ENCODE data around the gene DPM3.
"Not testable (repeated sequence)": the region's sequence is repeated elsewhere in the genome, so short reads cannot be mapped to it uniquely, and the experiment has no call there.

Gene DPM3

DNA sequence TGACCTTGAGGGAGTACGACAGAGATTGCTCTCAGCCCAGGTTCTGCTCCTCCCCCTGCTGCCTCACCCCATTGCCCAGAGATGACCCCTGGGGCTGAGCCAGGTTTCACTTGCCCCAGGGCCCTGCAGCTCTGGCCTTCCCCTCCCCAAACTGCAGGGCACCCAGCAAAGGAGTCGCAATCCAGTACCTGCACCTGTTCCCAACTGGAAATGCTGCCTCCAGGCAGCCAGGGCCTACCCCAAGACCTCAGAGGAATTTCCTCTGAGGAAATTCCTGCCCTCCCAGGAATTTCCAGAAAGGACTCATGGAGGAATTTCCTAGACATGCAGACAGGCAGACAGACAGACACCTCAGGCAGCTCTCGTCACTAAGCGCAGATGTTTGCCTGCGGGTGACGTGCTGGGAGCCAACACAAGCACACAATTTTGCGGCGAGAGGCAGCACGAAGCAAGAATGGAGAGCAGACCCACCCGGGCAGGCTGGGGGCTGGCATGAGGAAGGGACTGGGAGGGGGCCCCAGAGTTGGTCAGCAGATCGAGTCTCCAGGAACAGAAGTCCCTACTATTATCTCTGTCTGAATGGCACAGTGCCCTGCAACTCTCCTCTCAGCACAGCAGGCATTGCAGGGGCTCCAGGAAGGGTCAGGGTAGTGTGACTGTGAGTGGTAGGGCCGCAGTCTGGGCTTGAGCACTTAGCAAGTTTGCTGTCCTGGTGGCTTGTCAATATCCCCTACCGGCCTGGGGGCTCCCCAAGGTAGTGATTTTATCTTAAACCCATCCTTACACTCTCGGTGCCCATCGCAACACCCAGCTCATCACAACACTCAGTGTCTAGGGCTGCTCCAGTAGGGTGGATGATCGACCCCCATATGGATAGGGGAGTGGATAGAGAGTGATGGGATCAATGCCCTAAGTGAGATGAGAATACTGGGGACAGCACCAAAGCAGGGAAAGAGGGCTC, 15.5 kb downstream of the DPM3 start:
- no peak for DNase-seq

DNA sequence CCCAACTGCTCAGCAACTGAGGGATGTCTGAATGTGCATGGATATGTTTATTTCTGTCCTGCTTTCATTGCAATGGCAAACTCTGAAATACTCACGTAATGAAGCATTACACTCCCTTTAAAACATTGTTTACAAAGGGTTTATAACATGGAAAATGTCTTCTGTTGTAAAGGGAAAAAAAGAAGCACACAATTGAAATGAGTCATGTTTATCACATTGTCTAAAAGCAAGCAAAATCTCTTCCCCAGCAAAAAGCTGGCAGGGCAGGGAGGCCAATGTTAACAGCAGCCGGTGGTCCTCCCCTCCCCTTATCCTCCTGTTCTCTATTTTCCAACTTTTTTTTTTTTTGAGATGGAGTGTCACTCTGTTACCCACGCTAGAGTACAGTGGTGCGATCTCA, 16.5 kb downstream of the DPM3 start:
- no peak for DNase-seq

DNA sequence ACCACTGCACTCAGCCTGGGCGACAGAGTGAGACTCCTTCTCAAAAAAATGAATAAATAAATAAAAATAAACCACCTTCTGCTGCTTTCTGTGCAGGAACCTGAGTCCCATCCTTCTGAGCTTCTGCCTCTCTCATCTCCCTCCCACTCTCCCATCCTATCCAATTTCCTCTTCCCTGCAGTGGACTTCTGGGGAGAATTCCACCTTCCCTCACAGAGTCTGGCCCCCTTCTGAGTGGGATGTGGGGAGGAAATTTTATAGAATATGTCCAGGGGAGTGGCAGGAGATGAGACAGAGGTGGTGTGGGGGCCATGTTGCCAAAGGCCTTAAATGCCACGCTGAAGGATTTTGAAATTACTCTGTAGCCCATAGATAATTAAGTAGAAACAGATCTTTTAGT, 18.0 kb downstream of the DPM3 start:
- no peak for DNase-seq

DNA sequence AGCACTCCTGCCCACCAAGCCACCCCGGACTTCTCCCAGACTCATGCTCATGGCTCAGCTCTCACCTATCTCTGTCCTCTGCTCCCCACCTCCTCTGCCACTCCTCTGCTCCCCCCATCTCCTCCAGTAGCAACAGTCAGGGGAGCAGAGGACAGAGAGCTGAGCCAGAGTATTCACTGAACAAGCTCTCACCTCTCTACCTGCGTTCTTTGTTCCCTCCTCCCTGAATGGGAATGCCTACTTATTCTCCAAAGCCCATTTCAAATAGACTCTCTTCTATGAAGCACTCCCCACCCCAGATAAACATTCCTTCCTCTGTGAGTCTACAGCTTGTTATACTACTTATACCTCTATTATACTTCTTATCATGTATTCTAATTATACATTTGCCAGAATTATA, 19.1 kb downstream of the DPM3 start:
- no peak for DNase-seq

DNA sequence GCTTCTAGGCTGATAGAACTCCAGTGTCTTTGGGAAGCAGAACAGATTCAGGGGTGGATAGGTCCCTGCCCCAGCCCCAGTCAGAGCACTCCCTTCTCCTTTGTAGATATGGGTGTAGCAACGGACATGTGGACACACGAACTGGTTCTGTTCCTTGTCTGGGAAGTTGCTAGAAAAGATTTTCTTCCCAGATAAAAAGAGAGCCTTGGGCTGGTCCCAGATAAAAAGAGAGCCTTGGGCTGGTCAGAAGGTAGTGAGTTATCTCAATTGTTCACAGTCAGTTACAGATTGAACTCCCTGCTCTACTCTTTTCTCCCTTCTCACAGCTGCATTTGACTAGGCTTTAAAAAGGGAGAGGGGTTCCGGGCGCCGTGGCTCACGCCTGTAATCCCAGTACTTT, 20.1 kb downstream of the DPM3 start:
- no peak for DNase-seq

DNA sequence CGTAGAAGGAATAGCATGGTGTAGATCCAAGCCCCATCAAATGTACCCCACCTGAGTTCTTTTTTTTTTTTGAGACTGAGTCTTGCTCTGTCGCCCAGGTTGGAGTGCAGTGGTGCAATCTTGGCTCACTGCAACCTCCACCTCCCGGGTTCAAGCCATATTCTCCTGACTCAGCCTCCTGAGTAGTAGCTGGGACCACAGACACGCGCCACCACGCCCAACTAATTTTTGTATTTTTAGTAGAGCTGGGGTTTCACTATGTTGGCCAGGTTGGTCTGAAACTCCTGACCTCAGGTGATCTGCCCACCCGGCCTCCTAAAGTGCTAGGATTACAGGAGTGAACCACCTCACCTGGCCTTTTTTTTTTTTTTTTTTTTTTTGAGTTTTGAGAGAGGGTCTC, 22.2 kb downstream of the DPM3 start:
- DNase-seq, result not testable (repeated sequence)

DNA sequence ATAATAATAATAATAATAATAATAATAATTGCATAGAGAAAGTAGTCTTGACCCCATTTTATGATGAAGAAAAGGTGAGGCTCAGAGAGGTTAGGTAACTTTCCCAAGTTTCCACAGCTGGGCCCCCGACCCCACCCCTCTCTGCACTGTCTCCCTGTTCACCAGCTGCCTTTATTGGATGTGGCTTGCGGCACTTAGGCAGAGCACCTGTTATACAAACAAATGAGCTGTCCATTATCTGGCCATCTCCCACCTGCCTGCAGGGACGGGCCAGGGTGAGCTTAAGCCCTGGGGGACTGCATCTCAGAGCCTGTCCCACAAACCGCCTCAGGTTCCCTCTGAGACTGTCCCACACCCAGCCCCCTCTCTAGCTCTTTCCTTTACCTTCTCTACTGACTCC, 22.7 kb downstream of the DPM3 start:
- DNase-seq, result no peak

DNA sequence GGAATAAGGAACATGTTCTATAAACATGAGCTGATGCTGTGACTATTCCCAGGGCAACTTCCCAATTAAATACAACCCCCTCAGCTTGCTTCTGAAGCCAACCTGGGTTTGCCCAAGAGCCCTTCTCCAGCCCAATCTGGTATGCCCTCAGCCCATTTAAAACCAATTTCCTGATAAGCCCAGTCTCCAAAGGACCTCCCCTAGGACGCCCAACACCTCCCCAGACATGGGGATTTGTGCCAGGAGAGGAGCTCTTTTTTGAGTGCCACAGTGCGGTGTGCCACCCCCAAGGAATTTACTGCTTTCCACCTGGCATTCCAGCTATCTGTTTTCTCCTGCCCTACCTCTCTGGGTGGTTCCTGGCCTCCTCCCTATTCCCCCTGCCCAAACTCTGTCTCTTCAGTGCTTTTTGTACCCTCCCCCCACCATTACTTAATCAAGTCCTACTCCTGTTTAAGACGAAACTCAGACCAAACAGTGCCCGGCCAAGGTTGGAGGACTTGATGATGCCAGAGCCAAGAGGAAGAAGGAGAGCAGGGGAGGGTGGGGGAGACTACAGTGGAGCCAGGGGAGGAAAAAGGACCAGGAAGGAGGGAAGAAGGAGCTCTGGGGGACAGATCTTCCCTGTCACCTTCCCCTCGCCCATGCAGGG, 24.1 kb downstream of the DPM3 start:
- no peak for DNase-seq

DNA sequence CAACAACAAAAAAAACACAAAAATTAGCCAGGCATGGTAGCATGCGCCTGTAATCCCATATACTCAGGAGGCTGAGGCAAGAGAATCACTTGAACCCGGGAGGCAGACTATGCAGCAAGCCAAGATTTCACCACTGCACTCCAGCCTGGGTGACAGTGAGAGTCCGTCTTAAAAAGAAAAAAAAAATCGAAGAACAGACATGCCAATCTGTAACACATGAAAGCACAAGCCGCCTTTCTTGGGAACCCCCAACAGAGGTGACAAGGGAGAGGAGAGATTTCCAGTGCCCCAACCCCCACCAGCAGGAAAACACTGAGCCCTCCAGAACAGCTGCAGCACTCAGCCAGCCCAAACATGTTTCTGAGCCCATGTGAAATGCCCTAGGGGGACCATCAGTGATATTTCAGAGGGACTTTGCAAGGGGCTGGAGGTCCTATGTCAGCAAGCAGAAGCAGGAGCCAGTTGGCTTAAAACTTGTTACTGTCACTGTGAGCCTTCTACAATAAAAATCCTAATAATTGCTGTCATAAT, 26.8 kb downstream of the DPM3 start:
- DNase-seq, result no peak

DNA sequence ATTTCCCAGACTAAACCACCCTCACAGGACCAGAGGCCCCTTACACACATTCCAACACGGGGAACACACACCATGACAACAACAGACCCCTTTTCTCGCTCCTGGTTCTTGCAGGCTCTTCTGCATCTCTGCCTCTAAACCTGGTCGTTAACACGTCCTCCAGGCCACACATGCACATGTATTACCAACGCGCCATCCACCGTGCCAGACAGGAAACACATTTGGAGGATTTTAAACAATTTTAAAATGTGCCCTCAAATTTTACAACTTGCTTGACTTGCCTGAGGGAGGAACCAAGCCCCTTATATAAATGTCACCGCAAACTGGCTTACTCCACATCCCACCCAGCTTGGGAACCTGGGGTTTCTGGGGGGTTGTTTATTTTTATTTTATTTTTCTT, 29.5 kb downstream of the DPM3 start:
- no peak for DNase-seq

DNA sequence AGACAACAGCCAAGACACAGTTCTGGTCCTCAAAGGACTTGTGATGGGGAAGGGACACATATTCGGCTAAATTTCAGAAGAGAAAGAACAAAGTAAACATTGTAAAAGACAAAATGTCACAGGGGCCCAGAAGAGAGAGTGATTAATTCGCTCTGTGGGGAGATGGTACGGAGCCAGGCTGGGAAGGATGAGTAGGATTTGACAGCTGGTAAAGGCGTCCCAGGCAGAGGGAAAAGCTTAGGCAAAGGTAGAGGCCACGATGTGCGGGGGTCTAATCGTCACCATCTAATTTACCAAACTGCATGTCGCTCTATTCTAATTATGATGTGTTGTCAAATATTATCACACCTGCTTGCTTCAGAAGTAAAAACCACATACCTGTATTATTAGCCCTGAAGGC, 29.9 kb downstream of the DPM3 start:
- no peak for DNase-seq

DNA sequence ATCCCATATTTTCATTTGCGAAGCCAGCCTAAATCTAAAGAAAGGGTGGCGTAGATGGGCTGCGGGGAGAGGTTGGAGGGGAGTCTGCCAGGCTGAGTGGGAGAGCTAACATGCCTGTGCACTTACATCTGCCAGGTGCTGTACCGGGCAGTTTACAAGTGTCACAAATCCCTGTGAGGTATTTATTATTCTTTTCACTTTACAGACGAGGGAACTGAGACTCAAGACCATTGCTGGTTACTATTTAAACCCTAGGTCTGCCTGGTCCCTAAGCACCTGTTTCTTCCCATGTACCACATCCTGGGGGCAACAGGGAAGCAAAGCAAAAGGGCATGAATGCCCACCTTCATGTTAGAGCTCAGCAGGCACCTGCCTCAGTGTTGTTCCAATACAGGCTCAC, 32.0 kb downstream of the DPM3 start:
- DNase-seq, result no peak

DNA sequence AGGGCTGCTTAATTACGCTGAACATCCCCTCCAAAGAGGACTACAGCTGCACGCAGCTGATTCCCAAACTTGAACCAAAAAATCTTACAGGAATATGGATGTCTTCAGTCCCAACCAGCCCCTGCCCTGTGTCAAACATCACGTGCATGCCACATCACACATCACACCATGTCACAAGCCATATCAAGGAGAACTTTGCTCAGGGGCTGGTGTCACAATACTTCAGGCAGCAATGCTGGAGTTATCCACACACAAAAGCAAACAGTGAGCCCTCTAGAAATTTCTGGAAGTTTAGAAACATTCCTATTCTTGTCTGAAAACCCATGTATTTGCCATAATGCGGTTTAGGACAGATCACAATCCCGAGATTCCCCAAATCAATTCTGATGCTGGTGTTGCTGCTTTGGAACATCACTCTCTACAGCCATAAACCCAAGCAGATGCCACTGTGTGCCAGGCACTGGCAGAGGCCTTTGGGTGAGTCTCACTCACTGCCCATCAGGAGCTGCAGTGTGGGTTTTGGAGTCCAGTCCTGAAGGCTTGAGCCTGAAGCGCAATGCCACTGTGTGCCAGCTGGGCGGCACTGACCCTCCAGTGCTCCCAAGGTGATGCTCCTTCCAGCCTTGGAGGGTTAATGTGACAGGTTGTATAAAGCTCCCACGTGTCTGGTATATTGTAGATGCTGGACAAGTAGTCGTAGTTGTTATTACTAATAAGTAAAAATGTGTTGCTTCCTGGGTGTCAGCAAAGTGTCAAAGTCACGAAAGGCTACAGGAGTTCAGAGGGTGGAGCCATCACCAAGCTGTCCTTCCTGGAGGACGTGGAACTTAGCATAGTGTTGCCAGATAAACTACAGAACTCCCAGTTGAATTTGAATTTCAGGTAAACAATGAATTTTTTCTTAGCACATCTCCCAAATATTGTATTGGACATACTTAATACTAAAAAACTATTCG, 32.7 kb downstream of the DPM3 start:
- no peak for DNase-seq

DNA sequence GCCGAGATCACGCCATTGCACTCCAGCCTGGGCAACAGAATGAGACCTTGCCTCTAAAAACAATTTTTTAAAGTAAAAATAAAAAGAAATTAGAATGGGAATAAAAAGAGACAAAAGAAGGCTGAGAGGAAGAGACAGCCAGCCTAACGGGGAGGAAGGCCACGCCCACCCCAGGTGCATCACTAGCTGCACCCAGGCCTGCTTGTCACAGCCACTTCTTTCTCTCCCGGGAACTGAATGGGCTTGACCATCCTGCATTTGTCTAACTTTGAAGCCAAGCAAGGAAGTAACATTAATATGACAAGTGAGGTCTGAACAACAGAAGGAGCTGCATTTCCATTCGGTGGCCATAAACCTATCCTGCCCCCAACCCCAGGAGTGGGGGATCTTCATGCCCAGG, 33.5 kb downstream of the DPM3 start:
- no peak for DNase-seq

DNA sequence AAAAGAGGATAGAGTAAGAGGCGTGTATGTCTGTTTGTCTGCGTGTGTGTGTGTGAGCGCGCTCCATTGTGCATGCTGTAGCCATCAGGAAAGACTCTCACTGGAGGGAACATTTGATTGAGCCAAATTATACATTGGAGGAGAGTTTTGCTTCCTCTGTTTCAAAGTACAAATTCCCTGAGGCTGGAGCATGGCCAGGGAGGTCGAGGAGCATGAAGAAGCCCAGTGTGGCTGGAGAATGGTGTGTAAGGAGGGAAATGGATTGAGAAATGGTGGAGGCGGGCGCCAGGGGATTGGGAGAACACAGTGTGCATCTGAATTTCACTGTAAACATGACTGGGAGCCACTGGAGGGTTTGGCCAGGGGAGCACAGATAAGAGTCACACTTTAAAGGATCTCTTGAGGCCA, 34.7 kb downstream of the DPM3 start:
- DNase-seq, result no peak

DNA sequence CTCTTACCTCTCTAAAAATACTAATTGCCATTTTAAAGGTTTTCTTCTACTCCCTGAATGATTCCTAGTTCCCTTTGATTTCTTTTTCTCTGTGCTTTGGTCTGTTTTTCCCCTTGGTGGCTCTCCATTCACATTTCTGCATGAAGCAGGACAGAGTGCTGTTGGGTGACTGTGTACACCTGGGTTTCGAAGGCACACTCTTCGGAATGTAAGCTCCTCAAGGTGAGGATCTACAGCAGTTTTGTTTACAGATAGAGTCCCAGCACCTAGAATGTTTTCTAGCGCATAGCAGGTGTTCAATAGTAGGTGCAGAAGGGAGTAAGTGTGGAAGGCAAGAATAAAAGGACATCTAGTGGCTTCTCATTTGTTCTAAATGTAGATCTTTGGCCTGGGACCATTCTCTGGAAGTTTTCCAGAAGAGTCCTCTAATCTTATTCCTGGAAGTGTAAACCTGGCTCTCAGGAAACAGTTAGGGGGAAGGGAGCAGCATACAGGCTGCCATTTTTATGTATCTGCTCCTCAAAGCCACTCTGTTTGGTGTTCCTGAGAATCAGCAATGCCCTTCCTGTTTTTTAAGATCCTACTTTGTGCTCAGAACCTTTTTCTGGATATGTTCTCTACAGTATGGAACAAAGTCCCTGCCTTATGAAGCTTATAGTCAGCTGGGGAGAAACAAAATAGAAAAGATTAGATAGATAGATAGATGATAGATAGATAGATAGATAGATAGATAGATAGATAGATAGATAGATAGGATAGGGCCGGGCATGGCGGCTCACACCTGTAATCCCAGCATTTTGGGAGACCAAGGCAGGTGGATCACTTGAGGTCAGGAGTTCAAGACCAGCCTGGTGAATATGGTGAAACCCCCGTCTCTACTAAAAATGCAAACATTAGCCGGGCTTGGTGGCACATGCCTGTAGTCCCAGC, 35.5 kb downstream of the DPM3 start:
- DNase-seq, result no peak

DNA sequence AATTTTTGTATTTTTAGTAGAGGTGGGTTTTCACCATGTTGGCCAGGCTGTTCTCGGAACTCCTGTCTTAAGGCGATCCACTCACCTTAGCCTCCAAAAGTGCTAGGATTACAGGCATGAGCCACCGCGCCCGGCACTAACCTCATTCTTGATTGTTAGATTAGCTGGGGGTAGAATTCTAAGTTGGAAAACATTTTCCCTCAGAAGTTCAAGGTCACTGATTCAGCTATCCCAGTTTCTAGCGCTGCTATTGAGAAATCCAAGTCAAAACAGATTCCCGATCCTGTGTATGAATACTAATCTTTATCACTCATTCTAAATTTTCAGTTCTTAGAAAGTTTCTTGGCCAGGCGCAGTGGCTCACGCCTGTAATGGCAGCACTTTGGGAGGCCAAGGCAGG, 37.0 kb downstream of the DPM3 start:
- no peak for DNase-seq

DNA sequence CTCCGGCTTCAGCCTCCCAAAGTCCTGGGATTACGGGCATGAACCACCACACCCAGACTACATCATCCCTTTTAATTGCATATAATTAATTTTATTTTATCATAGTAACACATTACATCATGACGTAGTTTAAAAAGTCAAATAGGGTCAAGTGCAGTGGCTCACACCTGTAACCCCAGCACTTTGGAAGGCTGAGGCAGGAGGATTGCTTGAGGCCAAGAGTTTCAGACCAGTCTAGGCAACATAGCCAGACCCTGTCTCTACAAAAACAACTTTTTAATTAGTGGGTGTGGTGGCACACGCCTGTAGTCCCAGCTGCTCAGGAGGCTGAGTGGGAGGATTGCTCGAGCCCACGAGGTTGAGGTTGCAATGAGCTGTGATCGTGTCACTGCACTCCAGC, 41.0 kb downstream of the DPM3 start:
- no peak for DNase-seq

DNA sequence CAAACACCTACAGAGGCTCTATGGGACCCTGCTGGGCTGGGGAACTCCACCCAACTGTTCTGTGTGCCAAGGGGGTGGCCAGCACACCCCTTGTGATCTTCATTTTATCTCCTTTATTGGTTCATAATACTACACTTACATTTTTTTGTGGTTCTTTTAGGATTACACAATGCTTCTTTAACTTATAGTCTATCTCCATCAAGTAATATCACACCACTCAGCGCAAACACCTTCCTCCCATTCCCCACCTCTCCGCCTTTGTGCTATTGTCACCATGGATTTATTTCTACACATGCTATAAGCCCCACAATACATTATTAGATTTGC, 45.7 kb downstream of the DPM3 start:
- no peak for DNase-seq

DNA sequence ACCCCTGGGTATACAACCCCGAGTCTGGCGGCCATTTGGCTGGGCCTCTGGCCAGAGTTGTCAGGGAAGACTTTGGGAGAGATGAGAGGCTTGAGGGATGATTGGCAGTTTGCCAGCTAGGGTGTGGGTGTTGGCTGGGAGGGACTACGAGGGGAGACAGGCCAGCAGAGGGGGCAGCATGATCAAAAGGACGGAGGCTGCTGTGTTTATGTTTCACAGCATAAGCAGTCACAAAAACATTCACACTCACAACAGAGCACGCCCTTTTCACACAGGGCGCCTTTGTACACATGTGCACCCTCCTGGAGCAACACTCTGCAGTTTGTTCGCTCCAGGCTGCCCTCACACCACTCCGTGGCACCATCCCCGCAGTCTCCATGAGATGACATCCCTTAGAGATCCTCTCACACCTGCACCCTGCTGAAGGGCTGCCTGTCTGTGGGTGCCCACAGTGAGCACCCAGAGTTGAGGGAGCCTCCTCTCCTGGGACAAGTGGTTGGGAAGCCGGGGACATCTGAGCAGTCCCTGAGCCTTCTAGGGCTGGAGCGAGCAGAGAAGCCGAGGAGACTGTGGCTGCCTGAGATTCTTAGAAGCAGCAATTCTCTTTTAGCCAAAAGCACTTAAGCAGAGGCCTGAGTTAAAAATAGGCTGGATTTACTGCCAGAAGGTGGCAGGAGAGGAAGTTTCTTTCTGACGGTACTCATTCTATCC, 46.3 kb downstream of the DPM3 start:
- DNase-seq, result peak; percentile 39

DNA sequence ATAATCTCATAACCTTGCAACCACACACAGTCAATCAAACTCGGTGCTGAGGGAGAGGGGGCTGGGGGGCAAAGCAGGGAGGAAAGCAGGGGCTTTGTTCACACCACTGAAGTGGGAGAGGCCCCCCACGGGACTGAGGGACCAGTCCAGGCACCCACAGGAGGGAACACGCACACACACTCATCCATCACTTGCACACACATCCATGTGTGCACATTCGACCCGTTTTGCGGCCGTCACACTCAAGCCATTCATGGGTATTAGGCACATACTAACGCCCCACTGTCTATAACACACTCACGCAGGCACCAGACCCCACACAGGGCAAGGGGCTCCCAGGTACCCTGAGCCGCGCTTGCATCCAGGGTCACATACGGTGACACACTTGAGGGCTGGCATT, 47.7 kb downstream of the DPM3 start:
- no peak for DNase-seq
